Mesothelial cell of epicardium (in vitro differentiated cells): ENCODE measurements around the gene TMEM150B. TPM values are rescaled to one million over a fixed set of nuclear protein-coding genes. Genes with fewer than 3 reads are reported as not detected.
A peak's percentile ranks its signal among the peaks of the same experiment; 100 is the strongest.

Source experiments
- DNase-seq, 2 experiments: peaks; one replicate each; pipeline ENCODE4 v3.0.0; 2021; ENCODE audit warnings: low spot score in 2 of 2; ENCODE audit not compliant: unreplicated experiment in 2 of 2
- H3K27ac Mint-ChIP-seq: 2 replicates; pipeline ENCODE4 v1.8.0; 2021; ENCODE audit warnings: mixed read lengths
- H3K27me3 Mint-ChIP-seq: 2 replicates; pipeline ENCODE4 v1.8.0; 2021; ENCODE audit warnings: low read depth, mixed read lengths
- H3K36me3 Mint-ChIP-seq: 2 replicates; pipeline ENCODE4 v1.8.0; 2021; ENCODE audit warnings: mixed read lengths
- H3K4me1 Mint-ChIP-seq: 2 replicates; pipeline ENCODE4 v1.8.0; 2021; ENCODE audit warnings: mixed read lengths
- H3K4me3 Mint-ChIP-seq: 2 replicates; pipeline ENCODE4 v1.8.0; 2021; ENCODE audit warnings: mild to moderate bottlenecking, moderate library complexity, mixed read lengths
- H3K9me3 Mint-ChIP-seq: 2 replicates; pipeline ENCODE4 v1.8.0; 2021; ENCODE audit warnings: mixed read lengths
- CTCF ChIP-seq: fragments of 200-600 bp; sonication (generic); IDR thresholded peaks from one replicate; pipeline ENCODE4 v1.5.0; 2021; ENCODE audit warnings: antibody characterized with exemption; ENCODE audit not compliant: unreplicated experiment
- total RNA-seq: library from RNA; stranded (reverse); gene quantifications from 3 replicates; pipeline ENCODE4 v1.2.1, GENCODE V29; 2021

The TMEM150B gene
- total RNA-seq, 1 donor from 2014 or later, result not detected

DNA sequence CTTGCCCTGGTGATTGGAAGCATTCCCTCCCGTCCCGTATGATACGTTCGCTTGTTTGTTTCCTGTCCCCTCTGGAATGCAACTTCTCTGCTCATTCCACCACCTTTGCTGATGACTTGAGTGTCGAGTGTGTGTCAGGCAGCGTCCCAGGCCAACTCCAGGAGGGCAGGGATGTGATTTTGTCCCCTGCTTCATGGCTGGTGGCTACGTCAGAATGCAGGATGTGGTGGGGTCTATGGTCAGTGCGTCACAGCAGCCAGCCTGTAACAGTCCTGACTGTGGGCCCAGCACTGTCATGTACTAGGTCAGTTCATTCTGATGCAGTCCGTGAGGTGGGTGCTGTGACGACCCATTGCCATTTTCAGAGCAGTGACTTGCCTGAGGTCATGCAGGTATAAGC is 25.1 kb downstream of the TMEM150B start:
- no peak overlapping the region for H3K27ac Mint-ChIP-seq
- no peaks in the 10 kb centered on the region for H3K27me3 Mint-ChIP-seq
- H3K9me3 Mint-ChIP-seq, result no peaks in the 10 kb centered on the region
- peaks cover 6% of the 10 kb centered on the region for H3K4me1 Mint-ChIP-seq
- no peak for TF ChIP-seq CTCF
- H3K36me3 Mint-ChIP-seq, result peaks cover 24% of the 10 kb centered on the region
- H3K4me3 Mint-ChIP-seq, result no peak overlapping the region
- DNase-seq, result no peak

- TF ChIP-seq CTCF, result no peak
- Mint-ChIP-seq H3K27me3 (no peaks in the 10 kb centered on the region), H3K4me1 (peaks cover 6% of the 10 kb centered on the region), H3K27ac (no peak overlapping the region), H3K4me3 (no peak overlapping the region), H3K36me3 (peaks cover 25% of the 10 kb centered on the region), H3K9me3 (no peaks in the 10 kb centered on the region)
- DNase-seq, result no peak
These were observed 27.9 kb downstream of the TMEM150B start for GRCh38 chr19:55297267-55297666.

DNA sequence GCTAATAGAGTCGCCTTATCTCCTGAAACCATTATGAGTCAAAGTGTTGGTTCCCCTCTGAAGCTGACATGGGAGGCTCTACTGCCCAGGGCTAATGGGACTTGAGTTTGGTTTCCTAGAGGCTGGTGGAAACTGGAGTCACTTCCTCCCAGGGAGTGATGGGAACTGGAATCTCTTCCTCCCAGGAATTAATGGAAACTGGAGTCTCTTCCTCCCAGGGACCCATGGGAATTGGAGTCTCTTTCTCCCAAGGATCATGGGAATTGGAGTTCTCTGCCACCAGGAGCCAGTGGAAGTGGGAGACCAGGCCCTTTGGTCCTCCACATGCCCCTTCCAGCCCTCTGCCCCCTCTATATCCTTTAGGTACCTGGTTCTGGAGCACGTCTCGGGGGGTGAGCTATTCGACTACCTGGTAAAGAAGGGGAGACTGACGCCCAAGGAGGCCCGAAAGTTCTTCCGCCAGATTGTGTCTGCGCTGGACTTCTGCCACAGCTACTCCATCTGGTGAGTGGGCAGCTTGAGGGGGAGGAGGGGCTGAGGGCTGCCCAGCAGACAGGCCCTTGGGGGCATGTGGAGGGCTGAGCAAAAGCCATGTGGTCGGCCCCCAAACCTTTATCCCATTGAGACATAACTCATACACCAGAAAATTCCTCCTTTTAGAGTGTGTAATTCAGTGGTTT is 35.9 kb downstream of the TMEM150B start:
- Mint-ChIP-seq H3K4me3 (no peak overlapping the region), H3K27me3 (no peaks in the 10 kb centered on the region), H3K4me1 (peaks cover 11% of the 10 kb centered on the region), H3K9me3 (no peaks in the 10 kb centered on the region), H3K36me3 (peaks cover 14% of the 10 kb centered on the region), H3K27ac (no peak overlapping the region)
- no peak for TF ChIP-seq CTCF
- no peak for DNase-seq

DNA sequence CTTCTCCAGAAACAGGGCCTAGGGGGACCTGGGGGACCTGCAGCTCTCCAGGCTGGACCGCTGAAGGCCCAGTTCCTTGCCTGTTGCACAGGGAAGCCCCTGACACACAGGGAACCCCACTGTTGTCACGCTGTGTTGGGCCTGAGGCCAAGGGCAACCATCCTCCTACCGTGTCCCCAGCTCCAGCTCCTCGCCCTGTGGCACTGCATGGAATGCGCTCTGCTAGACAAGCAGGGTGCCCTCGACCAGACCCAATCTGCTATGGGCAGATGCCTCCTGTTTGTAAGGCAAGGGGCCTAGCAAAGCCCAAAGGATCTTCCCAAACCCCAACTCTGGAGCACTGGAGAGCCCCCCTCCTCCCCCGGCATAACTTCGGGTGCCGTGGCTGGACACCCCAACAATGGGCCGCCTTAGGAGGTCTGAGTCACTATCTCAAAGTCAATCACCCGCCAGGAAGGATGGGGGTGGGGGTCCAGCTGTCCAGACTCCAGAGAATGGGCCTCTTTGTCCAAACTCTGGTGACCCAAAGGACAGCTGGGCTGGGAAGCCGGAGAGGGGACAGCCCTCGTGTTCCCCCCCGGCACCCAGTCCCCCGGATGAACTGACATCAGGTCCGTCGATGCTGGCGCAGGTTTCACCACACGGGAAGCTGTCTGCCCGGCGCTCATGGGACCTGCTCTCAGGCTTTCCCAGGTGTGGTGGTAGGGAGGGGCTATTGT is 37.6 kb downstream of the TMEM150B start:
- TF ChIP-seq CTCF, result no peak
- Mint-ChIP-seq H3K36me3 (peaks cover 9% of the 10 kb centered on the region), H3K27ac (peak overlapping the region; percentile 9), H3K9me3 (no peaks in the 10 kb centered on the region), H3K4me3 (no peak overlapping the region), H3K27me3 (no peaks in the 10 kb centered on the region), H3K4me1 (peaks cover 11% of the 10 kb centered on the region)
- no peak for DNase-seq

GRCh38 chr19:55285229-55285890 is 39.8 kb downstream of the TMEM150B start:
- Mint-ChIP-seq H3K9me3 (no peaks in the 10 kb centered on the region), H3K4me1 (peaks cover 15% of the 10 kb centered on the region), H3K36me3 (peaks cover 2% of the 10 kb centered on the region), H3K27ac (peak overlapping the region; percentile 81), H3K4me3 (peak overlapping the region; percentile 67), H3K27me3 (no peaks in the 10 kb centered on the region)
- DNase-seq, result no peak
- no peak for TF ChIP-seq CTCF
